Right renal pelvis (tissue), 4 donors: ENCODE data around the gene PTH1R. TPM values are rescaled to one million over a fixed set of nuclear protein-coding genes. Genes with fewer than 3 reads are reported as not detected.

Experiments used
- DNase-seq, 4 donors: peaks; one replicate each; pipeline ENCODE4 v3.0.0-alpha.2; 2013; ENCODE audit warnings: low read depth in 4 of 4, low spot score in 3 of 4, missing footprints in 1 of 4
- polyA plus RNA-seq, 4 donors: library from polyadenylated mRNA; unstranded; fragments of 120-200 nt; gene quantifications; one replicate each; pipeline ENCODE4 v1.2.1, GENCODE V29; 2013; ENCODE audit not compliant: insufficient read length in 4 of 4

The PTH1R gene
- polyA plus RNA-seq: 100 to 1,000 TPM; 157 to 260 (median 188) TPM

- DNase-seq: no peak
These were observed at the start of gene PTH1R for GRCh38 chr3:46877406-46878125. PTH1R (plus strand) TSS chr3:46877721; CDS start chr3:46883560, 5,839 bp downstream.

GRCh38 chr3:46829699-46830208 is 47.8 kb upstream of the PTH1R start:
- DNase-seq: no peak

DNA sequence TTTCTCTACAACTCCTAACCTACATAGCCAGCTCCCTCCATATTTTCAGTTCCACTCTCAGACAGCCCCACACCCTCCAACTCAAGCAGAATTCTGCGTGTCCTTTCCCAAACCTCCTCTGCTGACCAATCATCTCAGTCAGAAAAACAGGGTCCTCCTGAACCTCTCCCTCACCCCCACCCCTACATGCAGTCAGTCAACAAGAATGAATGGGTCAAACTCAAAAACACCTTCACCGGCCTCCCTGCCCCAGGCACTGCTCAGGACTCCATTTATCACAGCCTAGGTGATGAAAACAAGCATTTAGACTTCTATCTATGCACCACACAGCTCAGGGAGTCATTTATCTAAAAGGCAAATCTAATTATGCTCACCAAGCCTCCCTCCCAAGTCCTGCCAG is 46.7 kb upstream of the PTH1R start:
- DNase-seq: no peak

- no peak for DNase-seq
These were observed 46.2 kb upstream of the PTH1R start for GRCh38 chr3:46831316-46831715.

DNA sequence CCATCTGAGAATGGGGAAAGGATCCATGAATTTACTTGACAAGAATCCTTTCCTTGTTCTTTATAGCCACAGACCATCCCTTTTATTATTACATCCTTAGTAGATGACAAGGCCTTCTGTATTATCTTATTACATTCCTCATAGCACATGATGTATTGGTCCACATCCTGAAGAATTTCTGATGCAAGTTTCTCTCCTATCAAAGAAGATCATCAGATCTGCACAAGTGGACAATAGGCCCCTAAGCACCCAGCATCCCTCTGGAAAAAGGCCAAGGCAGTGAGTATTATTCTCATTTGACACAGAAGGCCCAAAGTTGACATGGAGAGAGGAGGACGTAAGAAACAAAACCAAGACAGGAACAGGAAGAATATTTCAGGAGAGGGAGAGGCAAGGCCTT is 45.7 kb upstream of the PTH1R start:
- DNase-seq: no peak

DNA sequence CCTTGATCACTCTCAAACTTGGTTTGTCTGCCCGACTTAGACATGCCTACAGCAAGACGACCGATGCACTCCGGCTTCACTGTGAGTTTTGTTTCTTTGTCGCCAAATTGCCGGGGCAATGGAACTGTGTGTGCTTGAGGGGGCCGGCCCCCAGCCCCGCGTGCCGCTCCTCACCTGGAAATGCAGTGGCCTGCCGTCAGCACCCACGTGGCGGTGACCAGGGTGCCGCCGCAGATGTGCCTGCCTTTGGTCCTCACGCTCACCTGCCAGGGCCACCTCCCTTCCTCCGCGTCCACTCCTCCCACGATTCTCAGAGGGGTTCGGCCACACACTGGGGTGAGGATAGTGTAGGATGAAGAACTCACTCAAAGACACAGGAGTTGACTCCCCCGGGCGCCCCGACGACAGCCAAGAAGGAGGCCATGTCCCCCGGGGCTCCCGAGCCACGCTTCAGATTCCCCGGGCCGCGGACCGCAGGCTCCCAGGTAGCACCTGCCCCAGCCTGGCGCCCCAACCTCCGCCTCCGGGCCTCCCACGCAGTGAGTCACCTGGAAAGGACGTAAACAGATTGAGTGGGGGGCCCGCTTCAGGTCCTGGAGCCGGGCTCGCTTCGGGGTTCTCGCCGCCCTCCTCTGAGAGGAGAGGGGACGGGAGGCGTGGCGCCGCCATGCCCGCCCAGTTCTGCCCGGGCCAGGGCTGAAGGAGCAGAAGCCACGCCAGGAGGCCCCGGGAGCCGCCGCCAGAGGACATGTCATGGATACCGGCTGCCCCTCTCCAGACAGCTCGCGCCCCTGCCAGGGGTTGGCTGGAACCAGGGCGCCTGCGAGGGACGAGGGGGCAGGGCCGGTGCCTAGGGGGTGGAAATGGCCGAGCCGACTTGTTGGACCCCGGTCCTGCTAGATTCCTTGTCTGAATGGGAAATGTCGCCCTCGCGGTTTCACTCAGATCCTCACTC is 43.9 kb upstream of the PTH1R start:
- DNase-seq: no peak

DNA sequence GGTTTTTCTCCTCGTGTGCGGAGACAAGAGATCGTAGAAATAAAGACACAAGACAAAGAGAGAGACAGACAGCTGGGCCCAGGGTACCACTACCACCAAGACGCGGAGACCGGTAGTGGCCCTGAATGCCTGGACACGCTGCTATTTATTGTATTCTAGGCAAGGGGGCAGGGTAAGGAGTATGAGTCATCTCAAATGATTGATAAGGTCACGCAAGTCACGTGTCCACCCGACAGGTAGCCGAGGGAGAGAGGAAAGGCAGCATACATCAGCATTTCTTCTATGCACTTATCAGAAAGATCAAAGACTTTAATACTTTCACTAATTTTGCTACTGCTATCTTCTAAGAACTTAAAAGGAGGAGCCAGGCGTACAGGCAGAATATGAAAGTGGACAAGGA is 42.5 kb upstream of the PTH1R start:
- DNase-seq: no peak

DNA sequence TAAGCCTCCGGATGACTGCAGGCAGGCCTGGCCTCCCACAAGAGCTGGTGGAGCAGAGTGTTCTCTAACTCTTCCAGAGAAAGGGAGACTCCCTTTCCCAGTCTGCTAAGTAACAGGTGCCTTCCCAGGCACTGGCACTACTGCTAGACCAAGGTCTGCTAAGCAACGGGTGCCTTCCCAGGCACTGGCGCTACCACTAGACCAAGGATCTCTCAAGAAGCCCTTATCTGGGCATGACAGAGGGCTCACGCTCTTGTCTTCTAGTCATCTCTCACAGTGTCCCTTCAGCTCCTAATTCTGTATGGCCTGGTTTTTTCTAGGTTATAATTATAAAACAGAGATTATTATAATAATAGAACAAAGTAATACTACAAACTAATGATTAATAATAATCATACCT is 42.0 kb upstream of the PTH1R start:
- no peak for DNase-seq

GRCh38 chr3:46838301-46838700 is 39.2 kb upstream of the PTH1R start:
- DNase-seq: no peak

DNA sequence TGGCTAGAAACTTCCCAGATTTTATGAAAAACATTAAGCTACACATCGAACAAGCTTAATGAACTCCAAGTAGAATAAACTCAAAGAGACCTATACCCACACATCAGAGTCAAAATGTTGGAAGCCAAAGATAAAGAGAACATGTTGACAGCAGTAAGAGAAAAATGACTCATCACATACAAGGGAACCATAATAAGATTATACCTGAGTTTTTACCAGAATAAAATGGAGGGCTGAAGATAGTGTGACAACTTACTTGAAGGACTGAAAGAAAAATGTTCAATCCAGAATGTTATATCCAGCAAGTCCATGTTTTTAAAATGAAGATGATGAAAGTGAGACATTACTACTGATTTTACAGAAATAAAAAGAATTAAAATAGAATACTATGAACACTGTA is 37.0 kb upstream of the PTH1R start:
- no peak for DNase-seq

DNA sequence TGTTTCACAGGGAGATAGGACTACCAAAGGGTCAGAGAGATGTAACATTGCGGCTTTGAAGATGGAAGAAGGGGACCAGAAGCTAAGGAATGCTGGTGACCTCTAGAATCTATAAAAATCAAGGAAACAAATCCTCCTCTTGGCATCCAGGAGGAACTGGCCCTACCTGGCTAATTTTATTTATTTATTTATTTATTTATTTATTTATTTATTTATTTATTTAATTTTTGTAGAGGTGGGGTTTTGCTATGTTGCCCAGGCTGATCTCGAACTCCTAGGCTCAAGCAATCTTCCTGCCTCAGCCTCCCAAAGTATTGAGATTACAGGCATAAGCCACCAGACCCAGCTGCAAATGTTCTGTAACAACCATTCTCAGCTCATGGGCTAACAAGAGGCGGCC is 34.0 kb upstream of the PTH1R start:
- no peak for DNase-seq

GRCh38 chr3:46844397-46844796 is 33.1 kb upstream of the PTH1R start:
- DNase-seq: no peak

- no peak for DNase-seq
These were observed 32.6 kb upstream of the PTH1R start for GRCh38 chr3:46844881-46845312.

DNA sequence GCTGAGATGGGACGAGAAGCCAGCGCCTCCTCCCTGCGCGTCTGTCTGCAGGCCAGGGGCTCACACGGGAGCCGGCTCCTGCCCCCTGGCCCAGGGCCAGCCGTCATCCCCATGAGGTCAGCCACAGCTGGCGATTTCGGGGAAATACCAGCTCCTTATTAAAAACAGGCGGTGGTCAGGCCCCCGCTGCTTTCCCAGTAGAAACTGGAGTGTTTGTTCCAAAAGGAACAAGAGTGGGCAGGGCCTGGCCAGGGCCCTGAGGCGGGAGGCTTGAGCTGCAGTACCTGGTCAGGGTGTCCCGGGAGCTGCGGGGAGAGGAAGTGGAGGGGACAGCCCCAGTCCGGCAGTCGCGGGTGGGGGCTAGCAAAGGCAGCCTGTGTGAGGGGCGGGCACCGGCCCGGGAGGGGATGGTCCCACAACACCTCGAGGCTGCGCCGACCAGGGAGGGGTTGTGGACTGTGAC is 32.1 kb upstream of the PTH1R start:
- no peak for DNase-seq

GRCh38 chr3:46845860-46846623 is 31.5 kb upstream of the PTH1R start:
- peak; percentile 64 to 77 (median 70) for DNase-seq

GRCh38 chr3:46846624-46847542 is 30.6 kb upstream of the PTH1R start:
- no peak for DNase-seq

- DNase-seq: no peak
These were observed 29.8 kb upstream of the PTH1R start for GRCh38 chr3:46847744-46848143.

- no peak for DNase-seq
These were observed 29.1 kb upstream of the PTH1R start for GRCh38 chr3:46848271-46849044.
